H1 (cell line): ENCODE measurements around the gene GPA33.

Experiments used
- CEBPB ChIP-seq: IDR thresholded peaks from 2 replicates; pipeline ENCODE4 v1.6.1; 2012; ENCODE audit warnings: low read depth, low read length
- CREB1 ChIP-seq: IDR thresholded peaks from 2 replicates; pipeline ENCODE4 v1.6.1; 2012; ENCODE audit warnings: inconsistent platforms
- CTCF ChIP-seq, 3 experiments: IDR thresholded peaks; 1 replicate in 2 of 3; 2 replicates in 1 of 3; pipeline versions ENCODE4 v1.5.1 to v1.6.1; 2011; ENCODE audit warnings: low read length in 3 of 3, mild to moderate bottlenecking in 3 of 3, inconsistent platforms in 2 of 3, low read depth in 1 of 3, moderate library complexity in 1 of 3; ENCODE audit not compliant: insufficient read depth in 1 of 3; ENCODE audit errors: control extremely low read depth in 1 of 3
- MAX ChIP-seq: IDR thresholded peaks from 2 replicates; pipeline ENCODE4 v1.6.1; 2012; ENCODE audit warnings: inconsistent platforms
- POLR2A ChIP-seq, 2 experiments: IDR thresholded peaks; 1 replicate in 1 of 2; 2 replicates in 1 of 2; pipeline ENCODE4 v1.6.1; 2011; ENCODE audit warnings: low read depth in 2 of 2, low read length in 2 of 2, mild to moderate bottlenecking in 2 of 2; ENCODE audit errors: control extremely low read depth in 1 of 2
- POLR2AphosphoS5 ChIP-seq: IDR thresholded peaks from 2 replicates; pipeline ENCODE4 v1.6.1; 2011; ENCODE audit warnings: low read depth, low read length
- RBBP5 ChIP-seq: IDR thresholded peaks from 2 replicates; pipeline ENCODE4 v1.7.1; 2012; ENCODE audit warnings: low read depth, mild to moderate bottlenecking, inconsistent platforms, low read length, moderate library complexity, borderline replicate concordance
- SAP30 ChIP-seq: fragments of 300-600 bp; sonication (generic); IDR thresholded peaks from 2 replicates; pipeline ENCODE4 v1.7.1; 2012; ENCODE audit warnings: low read length, moderate library complexity, mild to moderate bottlenecking, inconsistent platforms; ENCODE audit not compliant: insufficient read depth, insufficient replicate concordance
- YY1 ChIP-seq: IDR thresholded peaks from 2 replicates; pipeline ENCODE4 v1.6.1; 2011; ENCODE audit warnings: low read depth, mild to moderate bottlenecking, low read length

- TF ChIP-seq POLR2AphosphoS5 (no peak), RBBP5 (no peak), CEBPB (no peak), YY1 (no peak), CREB1 (no peak), MAX (no peak), CTCF (IDR thresholded peaks at IDR 0.05; ENCODE audit: control extremely low read depth in 1 of 3, insufficient read depth in 1 of 3, low read depth in 1 of 3, low read length in 3 of 3) (no peak), SAP30 (no peak), POLR2A (IDR thresholded peaks at IDR 0.05; ENCODE audit: control extremely low read depth in 1 of 2, low read depth in 2 of 2, low read length in 2 of 2) (no peak)
These were observed 37.1 kb upstream of the GPA33 start for GRCh38 chr1:167127236-167127635.
